Middle frontal gyrus (tissue), 1 donor: ENCODE data around the gene KCNK6.
"Not testable (repeated sequence)": the region's sequence is repeated elsewhere in the genome, so short reads cannot be mapped to it uniquely, and the experiment has no call there.

ENCODE experiments used
- DNase-seq: peaks from one replicate; pipeline ENCODE4 v3.0.0-alpha.2; 2015; ENCODE audit warnings: low spot score; ENCODE audit errors: extremely low spot score

Gene KCNK6

DNA sequence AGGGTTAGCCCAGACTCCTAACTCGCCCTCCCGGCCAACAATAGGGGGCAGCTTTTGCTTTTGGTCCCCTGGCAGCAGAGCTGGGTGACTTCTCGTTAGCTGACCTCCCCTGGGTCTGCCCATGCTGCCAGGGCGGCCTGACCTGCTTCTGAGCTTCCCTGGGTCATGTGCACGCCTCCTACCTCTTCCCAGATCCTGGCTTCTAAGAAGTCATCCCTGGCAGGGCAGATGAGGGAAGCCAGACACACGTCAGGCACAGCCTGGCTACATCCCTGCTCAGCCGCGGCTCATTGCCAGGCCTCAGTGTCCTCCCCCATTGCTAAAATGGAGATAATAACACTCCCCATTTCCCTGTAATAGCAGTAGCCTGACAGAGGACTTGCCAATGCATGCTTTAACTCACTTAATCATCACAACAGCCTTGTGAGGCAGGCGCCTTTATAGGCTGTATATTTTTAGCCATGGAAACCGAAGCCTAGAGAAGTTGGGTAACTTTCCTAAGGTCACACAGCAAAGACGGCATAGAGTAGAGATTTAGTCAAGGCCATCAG, 2.1 kb downstream of the KCNK6 start:
- DNase-seq: peak; percentile 12

- DNase-seq: no peak
These were observed 3.6 kb downstream of the KCNK6 start for GRCh38 chr19:38323291-38323690.

GRCh38 chr19:38324431-38324830, 4.8 kb downstream of the KCNK6 start:
- no peak for DNase-seq

DNA sequence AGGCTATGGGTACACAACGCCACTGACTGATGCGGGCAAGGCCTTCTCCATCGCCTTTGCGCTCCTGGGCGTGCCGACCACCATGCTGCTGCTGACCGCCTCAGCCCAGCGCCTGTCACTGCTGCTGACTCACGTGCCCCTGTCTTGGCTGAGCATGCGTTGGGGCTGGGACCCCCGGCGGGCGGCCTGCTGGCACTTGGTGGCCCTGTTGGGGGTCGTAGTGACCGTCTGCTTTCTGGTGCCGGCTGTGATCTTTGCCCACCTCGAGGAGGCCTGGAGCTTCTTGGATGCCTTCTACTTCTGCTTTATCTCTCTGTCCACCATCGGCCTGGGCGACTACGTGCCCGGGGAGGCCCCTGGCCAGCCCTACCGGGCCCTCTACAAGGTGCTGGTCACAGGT, 6.9 kb downstream of the KCNK6 start:
- no peak for DNase-seq

GRCh38 chr19:38329651-38330050, 10.0 kb downstream of the KCNK6 start:
- DNase-seq: no peak

- no peak for DNase-seq
These were observed 12.1 kb downstream of the KCNK6 start for GRCh38 chr19:38331728-38332127.

GRCh38 chr19:38333245-38333644, 13.6 kb downstream of the KCNK6 start:
- no peak for DNase-seq

GRCh38 chr19:38335949-38336637, 16.4 kb downstream of the KCNK6 start:
- DNase-seq: peak; percentile 84

- DNase-seq: peak; percentile 70
These were observed 17.2 kb downstream of the KCNK6 start for GRCh38 chr19:38336638-38337359.

DNA sequence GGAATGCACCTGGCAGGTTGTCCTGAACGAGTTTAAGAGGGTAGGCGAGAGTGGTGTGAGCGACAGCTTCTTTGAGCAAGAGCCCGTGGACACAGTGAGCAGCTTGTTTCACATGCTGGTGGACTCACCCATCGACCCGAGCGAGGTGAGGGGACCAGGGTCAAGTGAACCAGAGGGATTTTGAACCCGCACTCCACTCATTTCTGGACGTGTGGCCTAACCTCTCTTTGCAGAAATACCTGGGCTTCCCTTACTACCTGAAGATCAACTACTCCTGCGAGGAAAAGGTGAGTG, 17.7 kb downstream of the KCNK6 start:
- no peak for DNase-seq

DNA sequence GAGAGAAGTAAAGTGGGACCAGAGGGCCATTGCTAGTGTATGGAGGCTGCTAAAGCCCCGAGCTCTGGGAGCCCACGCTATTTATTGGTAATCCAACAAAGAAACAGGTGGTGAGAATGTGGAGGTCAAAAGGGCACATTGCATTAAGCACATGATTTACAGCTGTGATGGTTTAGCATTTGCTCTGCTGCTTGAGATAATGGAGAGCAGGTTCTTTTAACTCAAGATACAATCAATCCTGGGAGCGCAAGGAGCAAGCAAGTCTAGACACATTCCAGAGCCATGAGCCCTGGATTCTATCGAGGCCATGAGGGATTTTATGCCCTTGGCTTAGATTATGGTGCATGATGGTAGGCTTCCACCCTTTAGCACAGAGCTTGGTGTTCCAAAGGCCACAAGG, 19.4 kb downstream of the KCNK6 start:
- not testable (repeated sequence) for DNase-seq

- no peak for DNase-seq
These were observed 21.3 kb downstream of the KCNK6 start for GRCh38 chr19:38340927-38341326.

- DNase-seq: no peak
These were observed 27.2 kb downstream of the KCNK6 start for GRCh38 chr19:38346837-38347236.

DNA sequence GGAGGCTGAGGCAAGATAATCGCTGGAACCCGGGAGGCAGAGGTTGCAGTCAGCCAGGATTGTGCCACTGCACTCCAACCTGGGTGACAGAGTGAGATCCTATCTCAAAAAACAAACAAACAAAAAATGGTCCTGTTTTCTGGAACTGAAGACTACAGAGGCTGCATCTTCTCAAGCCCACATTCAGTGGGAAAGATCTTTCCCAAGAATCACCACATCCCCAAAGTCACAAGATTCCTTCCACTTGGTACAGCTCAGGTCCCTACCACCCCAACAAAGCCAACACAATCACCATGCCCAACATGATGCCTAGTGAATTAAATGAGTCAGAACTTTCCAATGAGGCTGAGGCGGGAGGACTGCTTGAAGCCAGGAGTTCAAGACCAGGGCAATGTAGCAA, 31.2 kb downstream of the KCNK6 start:
- DNase-seq: no peak

DNA sequence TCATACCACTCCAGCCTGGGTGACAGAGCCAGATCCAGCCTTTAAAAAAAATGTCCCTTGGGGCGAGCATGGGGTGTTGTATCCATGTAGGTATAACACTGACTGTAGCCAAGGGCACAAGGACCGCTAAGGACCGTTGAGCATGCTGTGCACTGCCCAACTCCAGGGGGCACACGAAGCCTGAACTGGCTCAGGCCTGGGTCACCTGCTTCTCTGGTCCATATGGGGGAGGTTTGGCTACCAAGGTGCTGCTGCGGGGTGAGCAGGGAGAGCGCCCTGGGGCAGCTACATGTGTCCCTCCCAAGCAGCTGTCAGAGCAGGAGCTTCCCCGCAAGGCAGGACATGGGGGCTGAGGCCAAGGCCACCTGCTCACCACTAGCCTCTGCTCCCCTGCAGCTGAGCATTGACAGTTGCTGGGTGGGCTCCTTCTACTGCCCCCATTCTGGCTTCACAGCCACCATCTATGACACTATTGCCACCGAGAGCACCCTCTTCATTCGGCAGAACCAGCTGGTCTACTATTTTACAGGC, 32.3 kb downstream of the KCNK6 start:
- no peak for DNase-seq

- no peak for DNase-seq
These were observed 33.0 kb downstream of the KCNK6 start for GRCh38 chr19:38352611-38353010.

DNA sequence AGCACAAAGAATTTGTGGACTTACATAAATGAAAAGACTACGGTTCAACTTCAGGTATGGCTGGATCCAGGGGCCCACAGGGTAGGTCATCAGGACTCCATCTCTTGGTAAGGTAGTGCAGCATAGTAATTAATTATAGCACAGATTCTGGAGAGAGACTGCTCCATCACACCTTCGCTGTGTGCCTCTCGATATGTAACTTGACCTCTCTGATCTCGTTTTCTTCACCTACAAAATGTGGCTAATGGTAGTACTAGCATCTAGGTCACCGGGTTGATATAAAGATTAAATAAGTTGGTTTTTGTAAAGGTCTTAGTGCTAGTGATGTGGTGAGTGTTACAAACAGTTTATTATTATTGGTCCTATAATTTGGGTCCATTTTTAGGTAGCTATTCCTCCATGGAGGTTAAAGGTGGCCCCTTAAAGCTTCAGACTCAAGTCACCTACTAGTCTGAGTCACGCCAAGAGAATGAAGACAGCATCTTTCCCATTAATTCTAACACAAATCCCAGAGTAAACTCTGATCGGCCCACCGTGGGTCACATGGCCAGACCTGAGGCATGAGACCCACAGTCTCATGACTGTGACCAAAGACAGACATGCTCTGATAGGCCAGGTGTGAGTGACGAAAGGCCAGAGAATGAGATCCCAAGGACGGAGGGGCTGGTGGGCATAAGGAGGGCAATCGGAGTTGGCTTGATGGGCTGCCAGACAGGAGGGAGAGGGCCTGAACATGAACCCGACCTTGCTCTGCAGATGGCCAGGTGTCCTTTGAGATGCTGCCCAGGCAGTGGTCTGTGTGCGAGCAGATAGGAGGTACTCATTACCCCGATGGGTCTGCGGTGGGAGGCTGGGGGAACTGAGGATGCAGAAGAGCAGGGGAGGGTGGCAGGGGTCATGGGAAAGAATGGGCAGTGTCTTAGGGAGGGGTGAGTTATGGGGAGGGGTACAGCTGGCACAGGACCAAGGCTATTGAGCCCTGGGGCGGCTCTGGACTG, 36.4 kb downstream of the KCNK6 start:
- no peak for DNase-seq

DNA sequence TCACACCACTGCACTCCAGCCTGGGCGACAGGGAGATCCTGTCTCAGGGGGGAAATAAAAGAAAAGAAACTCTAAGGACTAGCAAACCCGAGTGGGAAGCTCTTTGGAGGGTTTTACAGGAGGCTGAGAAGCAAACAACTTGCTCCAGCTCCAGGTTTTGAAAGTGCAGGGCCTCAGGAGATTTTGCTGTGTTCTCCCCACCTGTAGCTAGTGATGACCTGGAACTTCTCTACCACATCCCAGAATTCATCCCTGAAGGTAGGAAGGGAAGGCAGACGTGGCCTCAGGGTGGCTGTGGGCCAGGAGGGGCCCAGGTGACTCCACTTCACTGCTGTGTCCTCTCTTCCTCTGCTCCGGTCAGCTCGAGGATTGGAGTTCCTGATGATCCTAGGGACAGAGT, 38.4 kb downstream of the KCNK6 start:
- no peak for DNase-seq

GRCh38 chr19:38359242-38360021, 39.8 kb downstream of the KCNK6 start:
- DNase-seq: no peak

- no peak for DNase-seq
These were observed 40.7 kb downstream of the KCNK6 start for GRCh38 chr19:38360351-38360750.
